Glomerular visceral epithelial cell (primary cell): ENCODE data around the gene OR5K1.
A peak's percentile ranks its signal among the peaks of the same experiment; 100 is the strongest.

Source experiments
- DNase-seq: peaks from one replicate; pipeline ENCODE4 v3.0.0-alpha.2; 2016; ENCODE audit errors: extremely low spot score

Gene OR5K1

GRCh38 chr3:98514948-98515347 lies 51.9 kb downstream of the OR5K1 start:
- DNase-seq: no peak

GRCh38 chr3:98518816-98519215 lies 55.8 kb downstream of the OR5K1 start:
- no peak for DNase-seq

- DNase-seq: no peak
Measured at GRCh38 chr3:98519351-98519750, 56.4 kb downstream of the OR5K1 start.

GRCh38 chr3:98521897-98522543 lies 59.0 kb downstream of the OR5K1 start:
- DNase-seq: peak; percentile 59
